GM18511 (cell line): ENCODE data around the gene PHF11.

Experiments
- ATAC-seq: cut with Tn5 transposase; IDR thresholded peaks from one replicate; pipeline ENCODE4 v1.9.1; 2021; ENCODE audit warnings: mild to moderate bottlenecking, moderate library complexity; ENCODE audit not compliant: unreplicated experiment

The PHF11 gene

DNA sequence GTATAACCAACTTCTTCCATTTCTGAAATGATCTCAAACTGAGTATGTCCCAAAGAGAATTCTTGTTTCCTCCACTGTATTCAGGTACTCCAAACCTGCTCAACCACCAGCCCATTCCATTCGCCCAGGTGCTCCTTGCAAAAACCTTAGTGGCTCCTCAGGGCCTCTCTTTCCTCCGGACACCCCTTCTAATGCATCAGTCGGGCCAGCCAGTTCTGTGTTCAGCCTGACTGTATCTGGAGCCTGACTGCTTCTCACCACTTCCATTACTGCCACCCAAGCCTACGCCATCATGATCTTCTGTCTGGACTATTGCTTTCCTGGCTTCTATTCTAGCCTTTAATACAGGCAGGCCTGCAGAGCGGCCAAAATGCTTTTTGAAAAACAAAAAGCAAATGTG lies 1.5 kb downstream of the PHF11 start:
- ATAC-seq = no peak

DNA sequence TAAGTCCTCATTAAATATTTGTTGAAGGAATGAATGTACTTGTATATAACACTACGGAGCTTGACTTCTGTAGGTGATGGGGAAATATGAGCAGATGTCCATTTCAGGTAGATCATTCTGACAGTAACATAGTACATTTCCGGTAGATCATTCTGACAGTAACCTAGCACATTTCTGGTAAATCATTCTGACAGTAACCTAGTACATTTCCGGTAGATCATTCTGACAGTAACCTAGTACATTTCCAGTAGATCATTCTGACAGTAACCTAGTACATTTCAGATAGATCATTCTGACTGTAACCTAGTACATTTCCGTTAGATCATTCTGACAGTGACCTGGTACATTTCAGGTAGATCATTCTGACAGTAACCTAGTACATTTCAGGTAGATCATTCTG lies 2.5 kb downstream of the PHF11 start:
- ATAC-seq = no peak

GRCh38 chr13:49499889-49500660 lies 4.3 kb downstream of the PHF11 start:
- no peak for ATAC-seq

DNA sequence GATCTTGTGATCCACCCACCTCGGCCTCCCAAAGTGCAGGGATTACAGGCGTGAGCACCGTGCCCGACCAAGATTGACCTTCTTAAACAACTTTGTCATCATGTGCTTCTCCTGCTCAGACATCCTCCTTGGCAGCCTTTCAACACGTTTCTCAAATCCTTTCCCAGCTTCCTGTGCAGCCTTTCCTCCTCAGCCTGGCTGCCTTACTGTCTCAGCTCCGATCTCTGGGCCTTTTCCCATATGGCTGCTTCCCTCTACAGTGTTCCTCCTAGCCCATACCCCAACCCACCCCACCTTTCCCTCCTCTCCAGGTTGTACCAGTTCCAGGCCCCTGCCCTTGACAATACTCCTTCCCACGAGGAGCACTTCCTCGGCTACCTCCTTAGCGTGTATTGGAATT lies 7.2 kb downstream of the PHF11 start:
- no peak for ATAC-seq

- no peak for ATAC-seq
Measured at GRCh38 chr13:49503951-49504350, 8.2 kb downstream of the PHF11 start.

DNA sequence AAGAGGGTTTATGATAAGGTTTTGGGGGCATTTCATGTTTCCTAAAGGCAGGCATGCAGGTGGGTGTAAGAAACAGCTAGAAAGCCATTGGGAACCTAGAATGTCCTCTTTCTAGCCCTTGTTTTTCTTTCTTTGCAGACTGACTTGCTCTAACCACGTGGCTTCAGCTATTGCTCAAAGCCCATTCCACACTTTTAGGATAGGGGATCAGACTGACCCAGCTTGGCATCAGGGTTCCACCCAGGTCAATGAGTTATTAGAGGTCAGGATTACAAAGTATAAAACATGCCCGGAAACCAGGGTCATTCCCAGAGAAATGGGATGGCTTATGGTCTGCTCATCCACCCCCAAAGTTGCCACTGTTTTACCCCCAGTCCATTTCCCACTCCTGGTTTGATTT lies 16.8 kb downstream of the PHF11 start:
- ATAC-seq = no peak

DNA sequence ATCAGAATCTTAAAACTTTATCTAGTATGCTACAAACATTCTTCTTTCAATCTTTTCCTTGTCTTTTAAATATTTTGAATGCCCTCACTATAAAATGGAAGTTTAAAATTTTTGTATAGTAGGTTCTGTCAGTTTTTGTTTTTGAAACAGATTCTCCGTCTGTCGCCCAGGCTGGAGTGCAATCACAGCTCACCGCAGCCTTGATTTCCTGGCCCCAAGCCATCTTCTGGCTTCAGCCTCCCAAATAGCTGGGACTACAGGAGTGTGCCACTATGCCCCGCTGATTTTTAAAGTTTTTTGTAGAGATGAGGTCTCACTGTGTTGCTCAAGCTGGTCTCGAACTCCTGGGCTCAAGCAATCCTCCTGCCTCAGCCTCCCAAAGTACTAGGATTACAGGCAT lies 20.7 kb downstream of the PHF11 start:
- ATAC-seq = no peak

DNA sequence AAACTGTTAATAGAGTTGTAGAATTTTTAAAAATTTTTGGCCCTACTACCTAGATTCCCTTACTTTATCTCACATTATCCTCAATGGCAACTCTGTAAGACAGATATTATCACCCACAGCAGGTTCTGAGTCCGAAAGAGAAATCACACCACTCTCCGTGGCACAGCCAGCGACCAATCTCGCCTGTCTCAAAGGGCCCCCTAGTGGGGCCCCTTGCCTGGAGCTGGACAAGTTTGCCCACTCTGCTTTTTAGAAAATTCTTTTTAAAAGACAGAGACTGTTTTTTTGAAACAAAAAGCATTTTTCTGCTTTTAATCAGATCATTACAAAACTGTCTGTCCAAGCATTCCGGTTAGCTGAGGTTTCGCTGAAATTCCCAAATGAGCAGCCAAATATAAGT lies 21.7 kb downstream of the PHF11 start:
- ATAC-seq = no peak

GRCh38 chr13:49521224-49521623 lies 25.5 kb downstream of the PHF11 start:
- no peak for ATAC-seq

DNA sequence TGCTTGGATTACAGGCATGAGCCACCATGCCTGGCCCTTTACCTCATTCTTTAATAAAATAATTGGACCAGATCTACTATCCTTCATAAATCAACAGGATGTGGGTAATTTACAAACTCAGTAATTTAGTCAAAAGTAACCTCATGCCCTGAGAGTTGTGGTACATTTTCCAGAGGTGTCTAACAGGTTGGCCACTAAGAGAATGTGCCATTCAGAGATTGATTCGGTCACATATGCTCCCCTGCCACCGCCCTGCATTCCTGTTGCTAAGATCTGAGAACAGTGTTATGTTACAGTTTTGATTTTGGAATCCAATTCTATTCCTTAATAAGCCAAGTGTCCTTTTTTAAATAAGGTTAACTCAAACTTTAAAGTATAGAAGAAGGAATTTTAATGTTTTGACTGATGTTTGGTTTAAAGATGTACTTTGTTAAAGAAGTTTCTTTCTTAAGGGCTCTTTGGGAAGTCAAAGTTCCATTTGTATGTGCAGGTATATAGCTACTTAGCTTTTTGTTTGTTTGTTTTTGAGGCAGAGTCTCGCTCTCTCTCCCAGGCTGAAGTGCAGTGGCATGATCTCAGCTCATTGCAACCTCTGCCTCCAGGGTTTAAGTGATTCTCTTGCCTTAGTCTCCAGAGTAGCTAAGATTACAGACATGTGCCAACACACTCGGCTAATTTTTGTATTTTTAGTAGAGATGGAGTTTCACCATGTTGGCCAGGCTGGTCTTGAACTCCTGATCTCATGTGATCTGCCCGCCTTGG lies 29.2 kb downstream of the PHF11 start:
- no peak for ATAC-seq

GRCh38 chr13:49527123-49527522 lies 31.4 kb downstream of the PHF11 start:
- no peak for ATAC-seq

GRCh38 chr13:49528161-49528560 lies 32.4 kb downstream of the PHF11 start:
- ATAC-seq = no peak

- ATAC-seq = peak; percentile 89
Measured at GRCh38 chr13:49530457-49530856, 34.7 kb downstream of the PHF11 start.

DNA sequence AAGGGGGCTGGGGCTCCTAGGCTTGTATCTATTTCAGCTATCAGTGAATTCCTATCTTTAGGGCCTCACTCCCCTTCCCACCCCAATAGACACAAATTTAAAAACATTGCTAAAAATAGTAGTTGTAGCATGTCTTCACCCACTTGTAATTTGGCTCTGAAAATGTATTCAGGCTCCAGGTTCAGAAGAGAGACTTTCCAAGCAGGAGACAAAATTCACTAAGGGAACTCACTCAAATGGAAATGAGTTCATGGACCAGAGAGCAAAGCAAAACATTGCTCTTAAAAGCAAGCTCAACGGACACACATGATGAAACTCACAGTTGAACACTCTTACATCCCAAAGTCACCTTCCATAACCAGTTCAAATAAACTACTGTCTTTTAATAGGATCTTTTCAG lies 36.8 kb downstream of the PHF11 start:
- no peak for ATAC-seq

DNA sequence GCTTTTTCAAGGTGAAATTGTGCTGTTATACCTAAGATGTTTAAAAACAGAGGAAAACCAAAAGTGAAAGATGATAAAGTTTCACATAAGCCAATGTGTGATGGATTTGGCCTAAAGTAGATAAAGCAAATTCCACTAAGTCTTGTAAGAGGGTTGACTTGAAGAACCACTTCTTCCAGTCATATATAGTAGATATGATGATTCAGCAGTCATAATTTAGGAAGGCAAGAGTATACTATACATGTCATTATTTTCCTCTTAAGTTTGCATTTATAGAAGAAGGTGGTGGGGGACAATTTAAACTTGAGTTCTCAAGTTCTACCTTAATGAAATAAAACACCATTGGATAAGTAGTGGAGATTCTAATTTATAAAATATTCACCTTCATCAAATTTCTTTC lies 37.3 kb downstream of the PHF11 start:
- ATAC-seq = no peak

GRCh38 chr13:49533591-49534269 lies 38.0 kb downstream of the PHF11 start:
- ATAC-seq = no peak

GRCh38 chr13:49536144-49536873 lies 40.6 kb downstream of the PHF11 start:
- ATAC-seq = no peak

- no peak for ATAC-seq
Measured at GRCh38 chr13:49538404-49538803, 42.7 kb downstream of the PHF11 start.

DNA sequence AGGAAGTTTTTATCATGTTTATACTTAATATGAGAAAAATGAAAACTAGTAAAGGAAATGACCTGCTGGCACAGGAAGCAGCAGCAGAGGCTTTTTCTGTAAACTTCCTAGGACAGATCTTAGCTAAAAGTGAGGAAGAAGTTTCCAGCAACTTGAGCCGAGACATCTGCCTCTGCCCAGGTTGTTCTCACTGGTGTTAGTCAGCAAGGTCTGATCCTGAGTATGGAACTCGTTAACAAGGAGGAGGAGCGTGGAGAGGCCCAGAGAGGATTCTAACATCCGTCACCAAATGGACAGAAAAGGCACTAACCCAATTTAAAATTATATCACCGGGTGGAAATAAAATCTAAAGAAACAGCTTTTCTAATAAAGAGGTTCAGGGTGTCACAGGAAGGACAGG lies 43.6 kb downstream of the PHF11 start:
- no peak for ATAC-seq

GRCh38 chr13:49539746-49540145 lies 44.0 kb downstream of the PHF11 start:
- ATAC-seq = no peak

DNA sequence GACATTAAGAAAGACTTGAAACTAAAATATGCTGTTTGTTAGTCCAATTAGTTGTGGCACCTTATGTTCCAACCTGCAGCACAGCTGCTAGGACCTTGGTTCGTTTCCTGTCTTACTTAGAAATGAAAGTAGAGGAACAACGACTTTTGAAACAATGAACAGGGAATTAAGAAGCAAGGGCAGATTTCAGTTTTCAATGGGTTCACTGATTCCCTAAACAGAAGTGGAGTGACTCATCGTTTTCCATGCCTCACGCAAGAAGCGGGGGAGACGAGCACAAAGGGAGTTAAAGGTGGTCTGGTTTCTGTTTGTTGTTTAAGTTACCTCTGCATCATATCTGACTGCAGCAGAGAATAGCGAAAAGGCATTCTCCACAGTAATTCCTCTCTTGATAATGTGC lies 44.8 kb downstream of the PHF11 start:
- peak; percentile 46 for ATAC-seq
